HG03439 (cell line): Measurements from ENCODE around the gene TNFRSF13B.
"Not testable (repeated sequence)": the region's sequence is repeated elsewhere in the genome, so short reads cannot be mapped to it uniquely, and the experiment has no call there.

Source experiments
- ATAC-seq: cut with Tn5 transposase; IDR thresholded peaks from one replicate; pipeline ENCODE4 v1.9.1; 2021; ENCODE audit warnings: mild to moderate bottlenecking, moderate library complexity; ENCODE audit not compliant: unreplicated experiment

Gene TNFRSF13B

DNA sequence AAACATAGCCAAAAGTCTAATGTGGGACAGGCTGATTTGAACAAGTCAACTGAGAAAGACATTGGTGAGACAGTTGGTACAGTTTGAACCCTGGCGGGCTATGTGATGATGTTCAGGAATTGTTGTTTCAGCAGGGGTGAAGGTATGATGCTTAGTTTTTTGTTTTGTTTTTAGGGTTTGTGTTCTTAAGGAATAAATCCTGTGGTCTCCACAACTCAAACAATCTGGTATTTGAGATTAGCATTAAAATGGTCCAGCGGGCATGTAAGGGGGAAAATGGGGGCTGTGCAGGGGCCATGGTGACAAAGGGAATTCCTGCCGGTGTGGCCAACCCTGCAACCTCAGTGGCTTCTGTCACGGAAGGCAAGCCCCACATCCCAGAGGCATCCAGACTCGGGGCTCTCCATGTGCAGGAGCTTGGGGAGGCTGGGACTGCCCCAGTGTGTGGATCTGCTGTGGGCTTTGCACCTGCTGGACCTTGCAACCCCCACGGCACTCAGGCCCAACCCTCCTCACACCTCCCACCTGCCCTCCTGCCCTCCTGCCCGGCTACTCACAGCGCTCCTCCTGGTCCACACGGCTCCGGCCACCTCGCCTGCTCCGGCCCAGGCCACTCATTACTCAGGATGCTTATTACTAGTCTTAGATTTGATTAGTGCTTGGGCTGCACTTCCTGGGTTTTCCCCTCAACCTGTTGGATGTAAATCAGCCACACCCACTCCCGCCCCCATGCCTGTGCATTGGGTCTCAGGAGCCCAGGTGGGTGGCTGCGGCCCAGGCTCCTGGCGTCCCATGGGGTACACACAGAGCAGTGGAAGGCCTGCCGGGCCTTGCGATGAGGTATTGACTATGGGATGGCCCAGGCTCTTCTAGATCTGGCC, at the start of gene TNFRSF13B:
Gene TNFRSF13B (minus strand): TSS at position 661 of the 881 bp plus-strand sequence. CDS start 43 bp downstream, at position 618.
- ATAC-seq, result peak; percentile 32

DNA sequence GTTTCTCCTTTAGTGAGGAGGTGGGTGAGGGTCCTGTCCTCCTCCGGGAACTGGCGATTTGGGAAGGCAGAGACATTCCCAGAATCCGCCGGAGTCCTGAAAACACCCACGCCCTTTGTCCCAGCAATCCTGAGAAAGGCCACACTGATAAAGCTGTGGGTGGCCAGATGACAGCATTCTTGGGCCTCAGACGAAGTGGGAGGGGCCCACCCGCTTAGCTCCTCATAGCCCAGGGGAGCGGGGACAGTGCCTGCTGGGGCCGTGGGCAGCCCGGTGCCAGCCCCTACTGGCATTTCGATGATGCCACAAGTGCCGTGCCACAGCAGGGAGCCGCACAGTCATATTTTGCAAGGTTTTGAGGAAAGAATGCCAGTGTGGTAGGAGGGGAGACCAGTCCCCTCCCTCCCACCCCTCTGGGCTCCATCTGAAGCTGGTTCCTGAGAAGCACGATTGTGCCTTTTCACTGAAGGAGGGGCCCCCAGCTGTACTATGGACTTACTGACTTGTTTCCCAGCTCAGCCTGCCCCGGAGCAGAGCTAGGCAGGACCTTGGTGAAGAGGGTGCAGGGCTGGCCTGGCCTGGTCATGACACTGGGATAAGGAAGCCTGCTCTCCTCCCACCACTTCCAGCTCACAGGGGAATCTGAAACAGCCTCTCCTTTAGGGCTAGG, 49.4 kb upstream of the TNFRSF13B start:
- no peak for ATAC-seq

- no peak for ATAC-seq
Observed at GRCh38 chr17:17020821-17021193, 48.9 kb upstream of the TNFRSF13B start.

- no peak for ATAC-seq
Observed at GRCh38 chr17:17019891-17020456, 48.1 kb upstream of the TNFRSF13B start.

GRCh38 chr17:17019430-17019762, 47.5 kb upstream of the TNFRSF13B start:
- ATAC-seq, result no peak

DNA sequence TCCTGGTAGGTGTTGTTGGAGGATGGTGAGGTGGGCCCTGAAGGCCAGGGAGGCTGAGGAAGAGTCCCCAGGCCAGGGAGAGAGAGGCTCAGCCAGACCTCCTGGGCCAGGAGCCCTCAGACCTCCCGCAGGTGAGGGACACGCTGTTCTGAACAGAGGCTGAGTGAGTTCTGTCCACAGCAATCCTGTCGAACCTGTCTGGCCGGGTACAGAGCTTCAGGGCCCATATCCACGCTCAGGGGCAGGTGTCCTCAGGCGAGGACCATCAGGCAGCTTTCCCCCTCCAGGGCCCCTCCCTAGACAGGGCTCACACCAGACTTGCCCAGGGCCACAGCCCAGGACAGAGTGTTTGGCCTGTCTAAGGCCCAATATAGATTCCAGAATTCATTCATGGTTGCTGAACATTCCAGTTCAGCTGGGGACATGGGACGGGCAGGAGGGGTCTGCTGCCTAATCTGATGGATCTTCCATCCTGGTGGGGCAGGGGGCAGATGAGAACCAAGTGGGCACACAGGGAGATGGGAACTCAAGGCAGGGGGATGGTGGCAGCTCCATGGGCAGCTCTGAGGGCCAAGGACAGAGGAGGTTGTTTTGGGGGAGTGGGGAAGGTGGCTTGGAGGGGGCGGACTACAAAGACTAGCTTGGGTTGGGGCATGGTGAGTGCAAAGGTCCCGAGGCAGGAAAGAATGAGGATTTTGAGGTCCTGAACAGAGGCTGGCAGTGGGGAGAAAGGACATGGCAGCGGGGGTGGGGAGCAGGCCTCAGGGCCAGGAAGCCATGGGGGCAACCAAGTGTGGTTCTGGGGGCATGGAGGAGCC, 46.9 kb upstream of the TNFRSF13B start:
- no peak for ATAC-seq

GRCh38 chr17:17018021-17018441, 46.1 kb upstream of the TNFRSF13B start:
- no peak for ATAC-seq

DNA sequence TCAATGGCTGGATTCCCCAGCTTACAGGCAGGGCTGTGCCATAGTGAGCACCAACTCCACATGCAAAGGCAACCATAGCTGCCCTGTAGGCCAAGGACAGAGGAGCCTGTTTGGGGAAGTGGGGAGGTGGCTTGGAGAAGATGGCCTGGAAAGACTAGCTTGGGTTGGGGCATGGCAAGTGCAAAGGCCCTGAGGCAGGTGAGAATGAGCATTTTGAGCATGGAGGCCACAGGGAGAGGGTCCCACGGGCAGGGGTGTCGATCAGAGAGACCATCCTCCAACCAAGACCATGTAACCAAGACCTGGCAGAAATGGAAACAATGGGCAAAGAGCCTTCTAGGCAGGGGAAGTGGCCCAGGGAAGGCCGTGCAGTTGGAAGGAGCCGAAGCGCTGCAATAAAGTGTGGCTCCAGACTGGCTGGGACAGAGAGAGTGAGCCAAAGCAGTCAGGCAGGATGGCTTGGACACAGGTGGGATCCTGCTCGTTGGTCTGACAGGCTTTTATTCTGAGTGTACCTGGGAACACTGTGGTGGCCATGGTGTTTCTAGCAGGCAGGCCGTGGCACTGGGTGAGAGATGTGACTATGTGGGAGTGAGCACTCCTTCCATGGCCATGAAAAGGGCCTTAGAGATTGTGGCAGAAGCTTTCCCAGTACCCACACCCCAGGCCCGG, 45.6 kb upstream of the TNFRSF13B start:
- ATAC-seq, result no peak

- not testable (repeated sequence) for ATAC-seq
Observed at GRCh38 chr17:17016199-17017197, 44.6 kb upstream of the TNFRSF13B start.

- no peak for ATAC-seq
Observed at GRCh38 chr17:17015230-17015629, 43.3 kb upstream of the TNFRSF13B start.

DNA sequence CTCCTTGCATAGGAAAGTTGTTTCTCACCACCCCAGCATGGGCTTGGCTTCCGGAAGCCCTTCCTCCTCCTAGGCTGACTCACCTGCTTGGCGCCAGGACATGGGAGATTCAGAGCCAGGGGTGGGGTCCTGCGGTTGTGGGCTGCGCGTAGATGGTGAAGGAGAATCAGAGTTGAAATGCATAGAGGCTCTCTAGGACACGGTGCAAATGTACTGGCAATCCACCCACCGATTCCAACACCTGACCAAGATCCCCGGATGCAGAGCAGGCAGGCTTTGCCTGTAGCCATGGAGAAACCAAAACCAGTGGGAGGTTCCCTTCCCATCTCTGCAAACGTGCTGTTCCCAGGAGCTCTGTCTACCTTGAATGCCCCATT, 42.8 kb upstream of the TNFRSF13B start:
- not testable (repeated sequence) for ATAC-seq

GRCh38 chr17:17013828-17014747, 42.2 kb upstream of the TNFRSF13B start:
- ATAC-seq, result not testable (repeated sequence)

GRCh38 chr17:17011043-17011907, 39.4 kb upstream of the TNFRSF13B start:
- ATAC-seq, result not testable (repeated sequence)

DNA sequence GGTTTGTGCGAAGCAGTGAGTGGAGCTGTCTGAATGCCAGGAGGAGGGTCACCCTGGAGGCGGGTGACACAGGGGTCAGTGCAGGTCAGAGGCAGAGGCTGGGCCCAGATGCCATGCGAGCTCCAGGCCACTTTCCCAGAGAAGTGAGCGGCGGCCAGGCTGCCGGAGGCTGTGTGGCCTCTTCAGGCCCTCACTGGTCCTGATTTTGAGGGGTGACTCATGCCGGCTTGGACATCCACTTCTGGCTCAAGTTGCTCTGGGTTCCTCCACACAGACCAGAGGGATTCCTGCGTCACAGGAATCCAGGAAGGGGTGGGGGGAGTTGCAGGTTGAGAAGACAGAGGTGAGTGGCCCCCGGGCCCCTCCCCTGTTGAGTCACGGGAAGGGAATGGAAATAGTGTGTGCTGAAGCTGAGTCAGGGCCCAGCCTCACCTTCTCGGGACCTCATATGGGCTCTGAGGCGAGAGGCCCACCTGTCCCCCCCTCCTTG, 38.7 kb upstream of the TNFRSF13B start:
- ATAC-seq, result not testable (repeated sequence)

DNA sequence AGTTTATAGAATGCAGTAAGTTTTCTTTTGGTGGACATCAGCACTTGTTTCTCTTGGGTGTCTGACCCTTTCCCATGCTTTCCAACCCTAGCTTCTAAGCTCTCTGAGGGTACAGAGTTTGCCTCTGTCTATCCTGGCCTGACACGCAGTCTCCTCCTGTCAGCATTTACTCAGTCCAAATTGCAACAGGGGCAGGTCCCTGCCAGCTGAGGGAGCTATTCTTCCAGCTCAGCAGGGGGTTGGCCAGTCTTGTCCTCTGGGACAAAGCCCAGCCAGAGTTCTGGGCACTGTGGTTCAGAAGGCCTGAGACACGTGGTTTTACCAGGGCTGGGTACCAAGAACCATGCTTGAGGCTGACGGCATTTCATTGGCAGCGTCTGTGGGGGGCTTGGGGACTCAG, 38.1 kb upstream of the TNFRSF13B start:
- not testable (repeated sequence) for ATAC-seq

DNA sequence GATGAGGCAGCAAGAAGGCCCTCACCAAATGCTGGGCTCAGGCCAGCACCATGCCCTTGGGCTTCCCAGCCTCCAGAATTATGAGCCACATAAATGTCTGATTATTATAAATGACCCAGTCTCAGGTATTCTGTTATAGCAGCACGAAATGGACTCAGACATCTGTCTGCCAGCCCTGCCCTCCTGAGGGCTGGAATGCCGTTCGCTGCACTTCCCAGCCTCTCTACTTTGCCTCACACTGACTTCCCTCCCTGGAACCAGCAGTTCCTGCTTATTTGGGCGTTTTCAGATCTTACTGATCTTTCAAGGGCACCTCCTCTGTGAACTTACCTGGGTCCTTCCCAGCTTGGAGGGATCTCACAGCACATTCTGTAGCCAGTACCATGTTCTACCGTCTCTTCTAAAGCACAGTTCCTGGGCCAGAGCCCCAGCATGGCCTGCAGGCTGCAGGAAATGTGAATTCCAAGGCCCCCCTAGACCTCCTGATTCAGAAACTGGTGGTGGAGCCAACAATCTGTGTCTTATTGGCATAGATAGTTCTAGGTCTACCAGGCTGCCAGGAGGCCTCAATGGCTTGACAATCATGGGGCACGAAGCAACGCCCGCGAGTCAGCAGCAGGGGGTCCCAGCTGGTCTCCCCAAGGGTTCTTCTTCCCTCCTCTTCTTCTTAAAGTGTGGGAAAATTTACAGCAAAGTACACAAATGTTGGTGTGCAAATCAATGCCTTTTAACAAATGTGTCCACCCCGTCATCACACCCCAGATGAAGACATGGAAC, 36.9 kb upstream of the TNFRSF13B start:
- ATAC-seq, result not testable (repeated sequence)
